HG03521 (cell line): ENCODE results near the gene GLYR1.
A peak's percentile ranks its signal among the peaks of the same experiment; 100 is the strongest.

ENCODE experiments used
- ATAC-seq: cut with Tn5 transposase; IDR thresholded peaks from one replicate; pipeline ENCODE4 v1.9.1; 2021; ENCODE audit warnings: mild to moderate bottlenecking, moderate library complexity; ENCODE audit not compliant: unreplicated experiment

GLYR1 gene

GRCh38 chr16:4767872-4768548 is 79.1 kb downstream of the GLYR1 start:
- no peak for ATAC-seq

DNA sequence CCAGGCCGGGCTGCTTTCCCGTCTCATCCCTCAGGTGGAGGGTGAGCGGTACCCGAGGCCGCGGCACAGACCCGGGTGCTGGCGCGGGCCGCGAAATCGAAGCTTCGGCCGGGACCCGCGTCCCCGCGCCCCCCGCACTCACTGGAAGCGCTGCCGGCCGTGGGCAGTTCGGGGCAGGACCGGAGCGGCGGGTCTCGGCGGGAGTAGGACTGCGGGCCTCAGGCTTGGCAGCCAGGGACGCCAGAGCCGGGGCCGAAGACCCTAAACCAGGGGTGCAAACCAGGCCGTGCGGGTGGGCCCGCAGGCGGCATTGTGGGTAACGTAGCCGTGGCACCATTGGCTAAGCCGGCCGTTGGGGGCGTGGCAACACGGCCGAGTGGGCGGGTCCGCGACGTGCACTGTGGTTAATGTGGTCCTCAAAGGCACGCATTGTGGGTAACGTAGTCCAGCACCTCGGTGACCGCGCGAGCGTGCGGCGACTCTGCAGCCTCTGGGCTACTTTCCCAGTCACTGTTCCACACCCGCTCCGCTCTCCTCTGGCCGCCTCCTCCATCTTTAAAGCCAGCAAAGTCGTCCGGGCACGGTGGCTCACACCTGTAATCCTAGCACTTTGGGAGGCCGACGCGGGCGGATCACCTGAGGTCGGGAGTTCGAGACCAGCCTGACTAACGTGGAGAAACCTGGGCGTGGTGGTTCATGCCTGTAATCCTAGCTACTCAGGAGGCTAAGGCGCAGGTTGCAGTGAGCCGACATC is 80.0 kb downstream of the GLYR1 start, which contains the start of gene ZNF500:
Gene ZNF500, minus strand, starts transcription at position 288 of the 754 bp plus-strand sequence. CDS start 1,184 bp downstream, outside the sequence.
- peak; percentile 79 for ATAC-seq

- ATAC-seq = no peak
Observed at GRCh38 chr16:4765511-4766474, 81.3 kb downstream of the GLYR1 start.

- no peak for ATAC-seq
Observed at GRCh38 chr16:4763791-4764190, 83.3 kb downstream of the GLYR1 start.

- no peak for ATAC-seq
Observed at GRCh38 chr16:4762205-4762604, 84.9 kb downstream of the GLYR1 start.

DNA sequence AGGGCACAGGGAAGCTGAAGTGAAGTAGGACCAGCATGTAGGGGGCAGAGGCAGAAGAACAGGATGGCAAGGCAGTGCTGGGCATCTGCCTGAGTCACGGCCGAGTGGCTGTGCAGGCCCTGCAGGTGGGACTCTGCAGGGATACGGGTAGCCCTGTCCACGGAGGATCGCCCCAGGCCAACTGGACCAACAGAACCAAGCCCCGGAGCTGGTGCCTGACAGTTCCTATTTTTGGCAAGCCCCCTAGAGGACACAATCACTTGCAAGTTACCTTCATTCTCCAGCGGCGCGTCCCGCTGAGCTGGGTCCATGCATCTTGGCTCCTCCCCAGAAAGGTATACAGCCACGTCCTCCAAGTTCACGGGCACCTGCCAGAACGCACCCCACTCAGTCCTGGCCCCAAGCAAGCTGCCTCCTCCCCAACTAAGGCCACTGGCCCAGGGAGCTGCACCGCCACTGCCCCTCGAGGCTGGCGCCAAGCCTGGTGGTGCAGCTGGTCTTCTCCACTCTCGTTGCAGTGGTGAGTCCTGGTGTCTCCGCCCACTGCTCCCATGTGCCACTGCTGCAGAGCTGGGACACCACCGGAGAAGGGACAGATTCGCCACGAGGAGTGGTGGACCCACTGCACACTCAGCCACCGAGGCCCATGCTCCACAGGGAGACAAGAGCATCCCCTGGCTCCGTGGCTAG is 86.7 kb downstream of the GLYR1 start:
- ATAC-seq = no peak

DNA sequence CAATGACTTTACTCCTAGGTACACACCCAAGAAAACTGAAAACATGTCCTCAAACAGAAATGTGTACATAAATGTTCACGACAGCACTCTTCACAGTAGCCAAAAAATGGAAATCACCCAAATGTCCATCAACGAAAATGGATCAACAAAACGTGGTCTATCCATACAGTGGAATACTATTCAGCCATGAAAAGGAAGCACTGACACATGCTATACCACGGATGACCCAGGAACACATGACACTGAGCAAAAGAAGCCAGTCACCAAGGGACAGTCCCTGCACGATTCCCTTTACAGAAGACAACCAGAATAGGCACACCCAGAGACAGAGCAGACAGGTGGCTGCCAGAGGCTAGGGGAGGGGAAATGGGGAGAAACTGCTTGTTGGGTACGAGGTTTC is 91.4 kb downstream of the GLYR1 start:
- no peak for ATAC-seq

DNA sequence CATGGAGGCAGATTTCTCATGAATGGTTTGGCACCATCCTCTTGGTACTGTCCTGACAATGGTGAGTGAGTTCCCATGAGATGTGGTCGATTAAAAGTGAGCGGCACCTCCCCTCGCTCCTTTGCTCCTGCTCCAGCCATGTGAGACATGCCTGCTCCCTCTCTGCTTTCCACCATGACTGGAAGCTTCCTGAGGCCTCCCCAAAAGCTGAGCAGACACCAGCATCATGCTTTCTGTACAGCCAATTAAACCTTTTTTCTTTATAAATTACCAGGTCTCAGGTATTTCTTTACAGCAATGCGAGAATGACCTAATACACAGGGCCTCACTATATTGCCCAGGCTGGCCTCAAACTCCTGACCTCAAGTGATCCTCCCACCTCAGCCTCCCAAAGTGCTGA is 92.2 kb downstream of the GLYR1 start:
- ATAC-seq = no peak

DNA sequence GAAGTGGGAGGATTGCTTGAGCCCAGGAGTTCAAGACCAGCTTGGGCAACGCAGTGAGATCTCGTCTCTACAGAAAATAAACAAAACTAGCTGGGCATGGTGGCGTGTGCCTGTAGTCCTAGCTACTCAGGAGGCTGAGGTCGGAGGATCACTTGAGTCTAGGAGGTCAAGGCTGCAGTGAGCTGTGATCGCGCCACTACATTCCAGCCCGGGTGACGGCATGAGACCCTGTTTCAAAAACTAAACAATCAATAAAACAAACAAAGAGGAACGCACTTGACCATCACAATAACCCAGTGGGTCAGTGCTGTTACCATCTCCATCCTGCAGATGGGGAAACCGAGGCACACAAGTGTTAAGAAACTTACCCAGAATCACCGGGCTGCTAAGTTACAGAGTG is 93.9 kb downstream of the GLYR1 start:
- no peak for ATAC-seq
